Mucosa of descending colon (tissue), 3 donors: ENCODE results near the gene ST6GAL1. TPM values are rescaled to one million over a fixed set of nuclear protein-coding genes. Genes with fewer than 3 reads are reported as not detected.

ENCODE experiments used
- ATAC-seq: fragments of 200-7000 bp; cut with Tn5 transposase; one replicate; pipeline ENCODE4 v1.9.1; 2020; ENCODE audit warnings: mild to moderate bottlenecking, moderate library complexity
- DNase-seq, 3 donors: peaks; one replicate each; pipeline ENCODE4 v3.0.0-alpha.2; 2020
- H3K36me3 ChIP-seq: fragments of 200-600 bp; one replicate; pipeline ENCODE4 v1.8.0; 2021; ENCODE audit warnings: low read depth, mild to moderate bottlenecking
- H3K4me1 ChIP-seq: fragments of 200-600 bp; one replicate; pipeline ENCODE4 v1.8.0; 2021; ENCODE audit warnings: low read depth, mild to moderate bottlenecking
- H3K4me3 ChIP-seq: fragments of 200-600 bp; one replicate; pipeline ENCODE4 v1.8.0; 2021; ENCODE audit warnings: mild to moderate bottlenecking
- H3K9me3 ChIP-seq: fragments of 200-600 bp; one replicate; pipeline ENCODE4 v1.8.0; 2021; ENCODE audit warnings: mild to moderate bottlenecking
- CTCF ChIP-seq: fragments of 200-600 bp; IDR thresholded peaks from one replicate; pipeline ENCODE4 v1.8.0; 2022; ENCODE audit warnings: antibody characterized with exemption, mild to moderate bottlenecking
- intact Hi-C, 2 donors: fragments of 100-400 bp; cut with DNase I in 1 of 2; cut with micrococcal nuclease in 1 of 2; formaldehyde crosslinking; loops; one replicate each; pipeline versions ENCODE4 v1.11.0 to v1.11.1; 2022; cut with DNase I, micrococcal nuclease
- total RNA-seq, 3 donors: library from RNA; stranded (reverse); fragmentation: NEBNext Ultra II Directional in 2 of 3; extraction: Animal tissue kit (Norgen Biotek cat#: 25700) in 2 of 3; gene quantifications; one replicate each; pipeline versions ENCODE4 v1.2.1 to v1.2.4, GENCODE V29; 2021 to 2023
- donor health status: DM: no; HTN: no; CAD: no; lungs with moderate emphysema.
- donor health status: DM: no; HTN: no; CAD: no.
- donor health status: DM: no; HTN: yes; CAD: no.

Gene ST6GAL1
- total RNA-seq, 3 donors from 2014 or later, result 23.5 to 58.9 (median 53.6) TPM

GRCh38 chr3:186979852-186980251 lies 49.5 kb downstream of the ST6GAL1 start:
- no peaks in the 10 kb centered on the region for H3K9me3 ChIP-seq
- DNase-seq (no peak), ATAC-seq (no peak)
- intact Hi-C loops, result no loop called here
- no peaks in the 10 kb centered on the region for H3K4me1 ChIP-seq
- no peak for TF ChIP-seq CTCF
- H3K36me3 ChIP-seq, result no peaks in the 10 kb centered on the region
- H3K4me3 ChIP-seq, result no peak overlapping the region

- no peak overlapping the region for H3K4me3 ChIP-seq
- no peaks in the 10 kb centered on the region for H3K4me1 ChIP-seq
- DNase-seq, result no peak
- TF ChIP-seq CTCF, result no peak
- H3K9me3 ChIP-seq, result no peaks in the 10 kb centered on the region
- intact Hi-C loops, result no loop called here
- H3K36me3 ChIP-seq, result no peaks in the 10 kb centered on the region
- ATAC-seq, result no peak
Observed at GRCh38 chr3:186980989-186981388, 50.7 kb downstream of the ST6GAL1 start.

GRCh38 chr3:186983659-186984058 lies 53.3 kb downstream of the ST6GAL1 start:
- no peaks in the 10 kb centered on the region for H3K4me1 ChIP-seq
- no peaks in the 10 kb centered on the region for H3K36me3 ChIP-seq
- no peak overlapping the region for H3K4me3 ChIP-seq
- no peak for TF ChIP-seq CTCF
- intact Hi-C loops, result no loop called here
- peak; percentile 60 for ATAC-seq
- no peaks in the 10 kb centered on the region for H3K9me3 ChIP-seq
- no peak for DNase-seq

- Histone ChIP-seq H3K4me3 (no peak overlapping the region), H3K36me3 (no peaks in the 10 kb centered on the region), H3K4me1 (no peaks in the 10 kb centered on the region), H3K9me3 (no peaks in the 10 kb centered on the region)
- DNase-seq (no peak), ATAC-seq (no peak)
- intact Hi-C loops, result no loop called here
- TF ChIP-seq CTCF, result no peak
Observed at GRCh38 chr3:186984064-186984463, 53.7 kb downstream of the ST6GAL1 start.

- no peak overlapping the region for H3K4me3 ChIP-seq
- TF ChIP-seq CTCF, result no peak
- intact Hi-C loops, result no loop called here
- ATAC-seq (peak; percentile 57), DNase-seq (no peak)
- no peaks in the 10 kb centered on the region for H3K36me3 ChIP-seq
- no peaks in the 10 kb centered on the region for H3K9me3 ChIP-seq
- no peaks in the 10 kb centered on the region for H3K4me1 ChIP-seq
Observed at GRCh38 chr3:186985661-186986364, 55.5 kb downstream of the ST6GAL1 start.

GRCh38 chr3:186986406-186986805 lies 56.1 kb downstream of the ST6GAL1 start:
- Histone ChIP-seq H3K4me3 (no peak overlapping the region), H3K36me3 (no peaks in the 10 kb centered on the region), H3K9me3 (no peaks in the 10 kb centered on the region), H3K4me1 (no peaks in the 10 kb centered on the region)
- no peak for TF ChIP-seq CTCF
- ATAC-seq (no peak), DNase-seq (no peak)
- intact Hi-C loops, result no loop called here
